SHP77 treated with DMSO at 0.1 percent for 48 hours (cell line): ENCODE data around the gene TMEM132C.
A peak's percentile ranks its signal among the peaks of the same experiment; 100 is the strongest.

Source experiments
- DNase-seq: peaks from one replicate; lab custom pipeline; 2025; lab: John Stamatoyannopoulos, UW

Gene TMEM132C

DNA sequence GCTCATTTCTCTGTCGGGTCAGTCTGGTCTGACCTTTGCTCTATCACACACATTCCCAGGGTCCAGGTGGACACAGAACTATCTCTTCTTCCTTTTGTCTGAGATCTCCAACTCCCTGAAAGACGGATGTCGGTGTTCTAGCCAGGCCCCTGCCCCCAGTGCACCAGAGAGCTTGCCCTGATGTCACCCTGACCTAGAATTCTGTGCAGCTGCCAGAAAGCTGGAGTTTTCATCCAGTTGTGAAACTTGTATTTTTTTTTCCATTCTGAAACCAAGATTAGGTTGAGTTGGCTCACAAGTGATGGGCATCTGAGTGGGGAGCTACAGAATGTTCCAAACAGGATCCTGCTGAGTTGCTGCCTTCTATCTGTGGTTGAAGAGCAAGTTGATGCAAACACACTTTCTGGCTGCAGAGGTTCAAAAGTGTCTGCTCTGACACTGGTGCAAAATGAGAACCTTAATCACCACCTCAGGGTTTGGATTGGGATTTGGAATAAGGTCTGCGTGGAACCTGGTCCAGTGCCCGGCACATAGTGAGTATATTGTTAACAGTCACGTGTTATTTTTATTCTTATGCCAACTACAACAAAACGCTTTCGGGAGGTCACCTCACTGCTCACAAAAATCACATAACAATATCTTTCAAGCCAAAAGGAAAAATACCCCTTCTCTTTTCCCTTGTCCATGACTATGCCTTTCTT, 345.3 kb downstream of the TMEM132C start:
- DNase-seq: no peak

DNA sequence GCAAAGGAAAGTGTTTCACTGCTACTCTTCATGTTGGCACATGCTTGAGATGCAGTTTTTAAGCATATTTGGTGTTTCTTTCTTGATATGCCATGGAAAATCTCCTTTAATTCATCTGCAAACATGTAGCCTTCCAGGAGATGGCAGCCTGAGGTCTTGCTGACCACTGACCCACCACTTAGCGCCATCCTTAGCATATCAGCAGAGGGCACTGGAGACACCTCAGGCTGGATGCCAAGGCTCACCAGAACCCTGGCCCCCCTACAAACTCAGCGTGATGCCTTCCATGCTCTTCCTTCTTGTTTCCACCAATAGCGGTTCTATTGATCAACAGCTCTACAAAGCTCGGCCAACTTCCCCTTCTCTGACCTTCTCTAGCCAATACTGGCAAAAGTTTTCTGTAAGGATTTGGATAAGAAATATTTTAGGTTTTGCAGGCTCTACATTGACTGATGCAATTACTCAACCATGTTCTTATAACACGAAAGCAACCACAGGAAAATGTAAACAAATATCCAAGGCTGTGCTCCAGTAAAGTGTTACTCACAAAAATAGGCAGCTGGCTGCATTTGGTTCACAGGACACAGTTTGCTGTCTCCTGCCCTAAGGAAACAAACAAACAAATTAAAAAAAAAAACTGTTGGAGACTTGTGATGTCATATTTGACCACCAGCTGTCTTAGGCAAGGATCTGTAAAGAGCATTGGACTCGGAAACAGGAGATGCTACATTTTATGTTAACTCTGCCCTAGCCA, 347.0 kb downstream of the TMEM132C start:
- DNase-seq: no peak

DNA sequence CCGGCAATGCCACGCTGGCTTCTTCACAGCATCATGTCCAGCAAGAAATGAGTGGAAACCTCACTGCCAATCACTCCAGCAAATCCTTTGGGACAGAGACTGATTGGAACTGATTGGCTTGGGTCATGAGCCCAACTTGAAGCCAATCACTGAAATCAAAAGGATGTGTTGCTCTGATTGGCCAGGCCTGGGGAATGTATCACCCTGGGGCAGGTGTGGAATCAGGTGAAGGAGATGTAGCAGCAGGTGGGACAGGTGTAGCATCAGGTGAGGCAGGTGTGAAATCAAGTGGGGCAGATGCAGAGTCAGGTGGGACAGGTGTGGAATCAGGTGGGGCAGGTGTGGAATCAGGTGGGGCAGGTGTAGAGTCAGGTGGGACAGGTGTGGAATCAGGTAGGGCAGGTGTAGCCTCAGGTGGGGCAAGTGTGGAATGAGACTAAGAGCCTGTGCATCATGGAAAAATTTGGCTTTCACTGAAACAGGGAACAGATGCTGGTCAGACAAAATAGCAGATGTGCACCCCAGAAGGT, 350.4 kb downstream of the TMEM132C start:
- no peak for DNase-seq

DNA sequence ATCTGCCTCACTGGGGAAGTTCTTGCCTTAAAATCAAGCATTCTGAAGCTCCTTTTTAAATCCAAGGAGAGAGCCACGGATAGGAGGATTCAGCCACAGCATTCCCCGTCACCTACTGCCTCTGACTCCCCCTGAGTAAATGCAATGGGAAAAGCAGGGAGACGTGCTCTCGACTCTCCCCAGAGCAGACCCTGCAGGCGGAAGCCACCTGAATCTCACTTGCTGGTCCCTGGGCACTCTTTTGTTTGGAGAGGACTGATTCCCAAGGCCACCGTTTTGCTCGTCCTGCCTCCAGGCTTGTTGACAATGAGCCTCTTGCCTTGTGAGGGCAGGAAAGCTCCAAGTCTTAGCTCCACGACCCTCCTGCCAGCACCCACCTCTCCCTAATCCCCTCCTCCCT, 352.3 kb downstream of the TMEM132C start:
- no peak for DNase-seq

DNA sequence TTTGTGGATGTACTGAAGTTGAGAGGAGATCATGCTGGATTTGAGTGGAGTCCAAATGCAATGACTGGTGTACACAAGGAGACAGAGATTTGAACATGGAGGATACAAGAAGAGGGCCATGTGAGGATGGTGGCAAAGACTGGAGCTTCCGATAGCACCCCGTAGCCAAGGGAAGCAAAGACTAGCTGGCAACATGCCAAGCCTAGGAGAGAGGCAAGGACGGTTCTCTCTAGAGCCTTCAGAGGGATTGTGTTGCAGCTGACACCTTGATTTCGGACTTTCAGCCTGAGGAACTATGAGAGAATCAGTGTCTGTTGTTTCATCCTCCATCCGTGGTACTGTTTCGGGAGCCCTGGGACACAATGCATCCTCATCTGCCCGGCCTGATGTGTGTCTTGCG, 354.3 kb downstream of the TMEM132C start:
- no peak for DNase-seq

DNA sequence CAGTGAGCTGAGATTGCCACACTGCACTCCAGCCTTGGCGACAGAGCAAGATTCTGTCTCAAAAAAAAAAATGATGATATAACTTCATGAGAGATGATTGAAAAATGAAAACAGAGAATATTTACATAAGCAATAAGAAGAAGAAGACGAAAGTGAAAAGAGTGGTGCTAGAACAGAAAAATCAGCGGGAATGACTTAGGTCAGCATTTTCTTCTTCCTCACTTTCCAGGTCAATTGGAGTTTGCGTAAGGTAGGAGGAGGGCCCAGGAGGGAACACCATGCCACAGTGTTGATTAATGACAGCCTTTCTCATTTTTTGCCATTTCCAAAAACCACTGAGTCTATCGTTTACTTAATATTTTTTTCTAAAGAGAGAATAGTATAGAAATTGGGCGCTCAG, 356.8 kb downstream of the TMEM132C start:
- DNase-seq: no peak

DNA sequence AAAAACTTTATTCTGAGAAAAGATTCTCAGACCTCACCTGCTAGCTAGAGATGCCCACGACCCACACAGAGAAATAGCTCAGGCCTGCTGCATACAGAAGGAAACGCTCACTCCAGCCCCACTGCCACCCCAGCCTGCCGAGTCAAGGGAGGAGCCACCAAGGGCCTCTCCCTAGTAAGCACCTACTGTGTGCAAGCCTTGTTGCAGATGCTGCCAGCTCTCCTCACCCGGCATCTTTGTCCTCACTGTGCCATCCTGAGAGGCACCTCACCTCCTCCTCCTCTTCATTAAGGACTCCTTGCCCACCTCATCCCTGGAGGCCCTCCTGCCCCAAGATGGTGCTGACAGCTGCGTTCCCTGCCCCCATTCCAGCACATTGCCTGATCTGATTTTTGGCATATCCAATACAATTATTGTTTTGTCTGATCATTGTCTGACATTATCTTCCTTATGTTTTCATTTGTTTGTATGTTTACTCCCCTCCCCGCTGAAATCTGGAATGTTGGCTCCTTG, 359.9 kb downstream of the TMEM132C start:
- DNase-seq: no peak

DNA sequence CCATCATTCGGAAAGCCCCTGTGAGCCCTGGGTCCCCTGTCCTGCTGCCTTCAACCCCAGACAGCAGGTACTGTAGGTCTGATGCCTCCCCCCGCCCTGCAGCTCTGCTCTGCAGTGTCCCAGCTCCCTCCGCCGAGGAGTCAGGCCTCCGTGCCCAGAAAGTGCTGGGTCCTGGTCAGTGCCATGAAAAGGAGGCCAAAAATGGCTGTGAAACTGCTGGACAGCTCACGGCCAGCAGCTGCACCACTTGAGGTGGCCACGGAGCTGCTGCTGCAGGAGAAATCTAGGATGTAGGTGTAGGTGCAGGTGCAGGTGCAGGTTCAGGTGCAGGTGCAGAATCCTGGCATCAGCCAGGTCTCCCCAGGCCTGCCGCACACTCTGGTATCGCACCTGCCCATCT, 360.7 kb downstream of the TMEM132C start:
- DNase-seq: no peak

DNA sequence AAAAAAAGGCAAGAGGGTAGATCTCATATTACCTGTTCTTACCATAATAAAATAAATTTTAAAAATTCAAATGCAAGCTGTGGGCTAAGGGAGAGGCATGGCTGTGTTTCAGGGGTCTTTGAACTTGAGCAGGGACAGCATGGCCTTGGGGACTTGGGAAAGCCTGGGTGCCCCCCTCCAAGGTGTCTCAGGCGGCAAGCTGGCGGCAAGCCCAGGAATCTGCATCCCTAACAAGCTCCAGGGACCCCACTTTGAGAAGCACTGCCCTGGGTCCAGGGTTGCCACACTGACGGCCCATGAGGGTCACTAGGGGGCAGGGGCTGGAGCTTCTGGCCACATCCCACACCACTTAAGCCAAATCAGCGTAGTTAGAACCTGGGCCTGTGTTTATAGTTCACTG, 363.0 kb downstream of the TMEM132C start:
- DNase-seq: no peak

DNA sequence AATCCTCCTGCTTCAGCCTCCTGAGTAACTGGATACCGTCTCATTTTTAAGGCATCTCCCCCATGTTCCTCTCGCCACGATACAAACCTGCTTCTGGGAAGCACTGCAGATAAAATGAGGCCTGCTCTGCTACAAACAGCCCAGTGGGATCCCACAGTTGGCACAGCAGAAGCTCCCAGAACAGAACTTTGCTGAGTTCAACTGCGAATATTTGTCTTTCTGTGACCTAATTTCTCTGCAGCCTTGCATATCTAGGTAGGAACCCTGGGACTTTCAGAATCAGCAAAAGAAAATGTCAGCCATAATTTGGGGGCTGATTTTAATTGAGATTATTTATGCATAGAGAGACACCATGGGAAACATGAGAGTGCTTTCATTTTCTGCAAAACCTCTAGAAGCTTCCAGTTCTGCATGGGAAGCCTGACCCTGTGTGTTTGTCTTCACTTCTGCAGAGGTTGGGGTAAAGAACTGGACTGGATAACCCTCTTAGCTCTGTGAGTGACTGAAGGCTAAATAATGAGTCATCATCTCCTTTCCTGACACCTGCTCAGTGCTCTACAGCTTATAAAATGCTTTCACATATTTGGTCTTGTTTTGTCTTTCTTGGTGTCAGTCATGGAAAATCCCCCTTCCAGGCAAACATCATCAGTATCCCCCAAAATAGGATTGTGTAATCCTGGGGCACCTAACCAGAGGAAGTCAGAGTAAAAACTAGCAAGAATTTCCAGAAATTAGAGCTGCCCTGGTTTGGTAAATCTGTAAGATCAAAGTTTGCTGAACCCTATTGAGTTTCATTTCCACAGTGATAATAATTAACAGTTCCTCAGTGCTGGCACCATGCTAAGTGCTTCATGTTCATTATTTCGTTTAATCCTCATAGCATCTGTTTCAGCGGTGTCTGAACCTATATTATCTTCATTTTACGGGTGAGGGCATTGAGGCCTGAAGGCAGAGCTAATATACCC, 371.0 kb downstream of the TMEM132C start:
- DNase-seq: no peak

DNA sequence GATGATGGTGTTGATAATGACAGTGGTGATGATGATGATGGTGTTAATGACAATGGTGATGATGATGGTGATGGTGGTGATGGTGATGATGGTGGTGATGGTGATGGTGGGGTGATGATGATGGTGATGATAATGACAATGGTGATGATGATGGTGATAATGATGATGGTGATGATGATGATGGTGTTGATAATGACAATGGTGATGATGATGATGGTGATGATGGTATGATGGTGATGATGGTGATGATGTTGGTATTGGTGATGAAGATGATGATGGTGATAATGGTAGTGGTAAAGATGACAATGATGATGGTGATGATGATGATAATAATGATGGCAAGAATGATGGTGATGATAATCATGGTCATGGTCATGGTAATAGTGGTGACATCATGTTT, 372.1 kb downstream of the TMEM132C start:
- DNase-seq: no peak

DNA sequence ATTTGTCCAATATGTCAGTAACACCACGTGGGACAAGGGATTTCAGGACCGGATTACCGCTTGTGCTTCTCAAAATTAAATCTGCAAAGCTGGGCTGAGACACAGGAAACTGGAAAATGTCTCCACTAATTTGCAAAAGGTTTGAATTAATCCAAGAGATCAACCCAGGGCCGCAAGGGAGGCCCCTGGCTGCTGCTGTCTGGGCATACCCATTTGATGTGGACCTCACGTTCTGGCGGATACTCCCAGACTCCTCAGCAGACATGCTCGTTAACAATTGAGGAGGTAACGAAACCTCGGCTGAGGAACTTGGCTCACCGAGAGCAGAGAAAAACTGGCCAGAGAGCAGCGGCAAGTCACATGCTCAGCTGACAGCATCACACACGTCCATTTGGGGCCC, 376.2 kb downstream of the TMEM132C start:
- DNase-seq: no peak

DNA sequence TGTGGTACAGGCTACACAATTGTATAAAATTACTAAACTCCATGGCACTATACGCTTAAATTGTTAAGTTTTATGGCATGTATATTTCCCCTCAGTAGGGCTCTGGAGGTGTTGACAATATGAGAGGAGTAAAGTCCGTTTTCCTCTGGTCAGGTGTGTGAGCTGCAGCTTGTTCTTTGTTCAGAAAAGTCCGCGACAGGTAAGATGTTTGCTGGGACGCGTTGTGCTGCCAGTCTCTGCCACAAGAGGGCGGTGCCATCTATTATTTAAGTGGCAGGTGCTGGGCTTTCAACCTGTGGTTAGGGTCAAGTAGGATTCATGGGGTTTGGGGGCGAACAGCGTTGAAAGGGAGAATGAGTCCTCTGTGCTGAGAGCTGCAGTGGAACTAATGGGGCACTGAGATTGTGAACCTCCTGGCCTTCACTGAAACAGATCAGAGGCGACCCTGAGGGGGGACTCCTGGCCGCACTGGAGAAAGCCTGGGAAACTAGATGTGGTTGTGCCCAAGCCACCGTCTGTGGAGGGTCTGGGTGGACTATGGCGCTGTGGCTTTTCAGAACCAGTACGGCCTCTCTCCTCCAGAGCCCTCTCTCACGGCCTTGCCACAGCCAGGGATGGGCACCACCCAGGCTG, 377.8 kb downstream of the TMEM132C start:
- peak; percentile 13 for DNase-seq

DNA sequence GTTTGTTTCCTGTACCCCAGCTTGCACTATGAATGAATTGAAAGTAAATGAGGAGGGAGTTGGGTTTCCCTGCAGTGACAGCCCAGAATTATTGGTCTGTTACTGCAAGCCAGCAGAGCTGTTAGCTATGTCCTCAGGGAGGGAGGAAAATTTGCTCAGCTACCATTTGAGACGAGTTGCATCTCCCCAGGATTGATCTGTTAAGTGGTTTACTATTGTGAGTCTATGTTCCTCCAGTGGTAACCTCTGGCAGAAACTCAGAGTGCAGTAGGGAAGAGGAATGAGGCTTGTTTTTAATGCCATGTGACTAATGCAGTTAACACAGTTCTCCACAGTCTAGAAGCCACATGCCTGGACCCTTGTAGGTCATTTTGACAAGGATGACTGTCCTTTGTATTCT, 382.9 kb downstream of the TMEM132C start:
- no peak for DNase-seq

DNA sequence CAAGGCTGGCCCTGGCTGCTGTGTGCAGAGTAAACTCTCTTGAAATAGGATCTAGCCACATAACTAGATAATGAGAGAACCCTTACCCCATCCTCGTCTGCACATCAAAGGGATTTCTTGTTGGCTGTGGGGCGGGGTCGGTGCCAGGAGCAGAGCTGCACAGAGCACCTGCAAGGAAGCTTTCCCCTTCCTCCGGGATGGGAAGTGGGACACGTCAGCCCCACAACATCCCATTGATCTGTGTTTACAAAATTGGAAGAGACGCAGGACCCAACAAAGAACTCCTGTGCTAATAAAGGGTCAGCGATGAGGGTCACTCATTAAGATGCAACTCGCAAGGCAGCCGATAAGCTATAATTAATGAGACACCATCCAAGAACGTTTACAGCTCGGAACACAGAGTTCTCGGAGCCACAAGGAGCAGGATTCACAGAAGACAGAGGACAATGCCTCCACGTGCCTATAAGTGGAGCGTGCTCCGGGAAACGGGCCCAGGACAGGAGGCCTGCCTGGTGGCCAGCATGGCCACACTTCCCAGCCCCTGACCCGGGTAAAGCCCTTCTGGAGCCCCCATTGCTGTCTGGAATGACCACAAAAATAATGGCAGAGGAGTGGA, 385.3 kb downstream of the TMEM132C start:
- DNase-seq: no peak

DNA sequence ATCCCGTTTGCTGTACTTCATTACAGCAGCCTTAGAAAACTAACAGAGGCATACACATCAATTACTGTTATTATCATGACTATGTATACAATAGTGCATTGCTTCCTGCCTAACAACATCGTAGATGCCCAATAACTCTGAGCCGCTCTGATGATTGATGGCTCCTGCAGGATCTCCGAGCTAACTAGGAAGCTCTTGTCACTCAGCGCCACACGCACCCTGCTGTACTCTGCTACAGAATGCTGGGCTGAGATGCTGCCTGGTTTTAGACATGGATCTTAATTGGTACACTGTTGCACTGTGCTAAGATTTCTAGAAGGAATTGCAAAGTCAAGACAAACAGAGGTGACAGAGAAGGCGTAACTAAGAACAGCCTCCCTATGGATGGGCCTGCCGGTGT, 387.5 kb downstream of the TMEM132C start:
- DNase-seq: no peak

DNA sequence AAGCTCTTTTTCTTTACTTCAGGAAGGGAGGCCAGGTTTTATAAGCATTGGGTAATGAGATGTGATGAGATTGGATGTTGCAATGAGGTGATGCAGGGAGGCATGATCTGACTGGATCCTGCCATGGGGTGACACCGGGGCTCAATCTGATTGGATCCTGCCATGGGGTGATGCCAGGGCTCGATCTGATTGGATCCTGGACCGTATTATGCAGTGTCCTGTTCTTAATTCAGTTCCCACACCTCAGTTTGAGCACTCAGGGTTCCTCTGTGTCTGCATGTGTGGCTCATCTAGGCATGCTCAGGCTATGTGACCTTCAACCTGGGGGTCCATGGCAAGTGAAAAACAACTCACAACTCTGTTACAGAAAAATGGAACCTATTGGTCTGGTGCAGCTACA, 390.4 kb downstream of the TMEM132C start:
- DNase-seq: no peak

DNA sequence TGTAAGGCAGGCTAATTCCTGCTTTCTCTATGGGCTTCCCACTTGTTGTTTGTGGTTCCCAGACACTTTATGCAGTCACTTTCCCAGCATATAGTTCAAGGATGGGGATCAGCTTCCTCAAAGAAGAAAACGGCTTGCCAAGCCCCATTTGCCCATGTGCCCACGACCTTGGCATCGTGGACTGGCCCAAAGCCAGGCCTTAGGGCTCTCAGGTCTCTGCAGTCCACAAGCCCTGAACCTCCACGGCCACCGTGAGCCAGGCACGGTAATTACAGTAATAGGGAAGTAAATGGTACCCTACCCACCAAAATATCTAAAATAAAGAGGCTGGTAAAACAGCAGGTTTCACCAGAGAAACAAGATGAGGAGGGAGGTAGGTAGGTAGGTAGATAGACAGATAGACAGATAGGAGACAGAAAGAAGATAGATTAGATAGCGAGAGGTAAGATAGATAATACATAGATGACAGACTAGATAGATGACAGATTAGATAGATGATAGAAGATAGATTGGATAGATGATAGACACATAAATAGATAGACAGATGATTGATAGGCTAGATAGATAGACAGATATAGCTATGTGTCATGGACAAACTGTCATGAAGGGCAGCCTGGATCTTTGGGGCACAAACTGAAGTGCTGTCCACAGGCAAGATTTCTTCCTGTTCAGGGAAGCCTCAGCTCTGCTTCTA, 393.7 kb downstream of the TMEM132C start:
- no peak for DNase-seq

DNA sequence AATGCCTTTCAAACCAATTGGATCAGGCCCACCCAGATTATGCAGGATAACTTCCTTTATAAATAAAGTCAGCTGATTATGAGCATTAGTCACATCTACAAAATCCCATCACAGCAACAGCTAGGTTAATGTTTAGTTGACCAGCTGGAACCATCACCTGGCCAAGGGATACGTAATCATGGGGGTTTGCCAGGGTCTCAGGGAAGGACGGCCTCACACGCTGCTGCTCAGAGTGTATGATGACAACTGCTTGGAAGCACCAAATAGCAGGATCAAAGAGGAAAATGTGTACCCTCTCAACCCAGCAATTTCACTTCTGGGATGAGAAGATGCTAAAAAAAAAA, 394.2 kb downstream of the TMEM132C start:
- DNase-seq: peak; percentile 15

DNA sequence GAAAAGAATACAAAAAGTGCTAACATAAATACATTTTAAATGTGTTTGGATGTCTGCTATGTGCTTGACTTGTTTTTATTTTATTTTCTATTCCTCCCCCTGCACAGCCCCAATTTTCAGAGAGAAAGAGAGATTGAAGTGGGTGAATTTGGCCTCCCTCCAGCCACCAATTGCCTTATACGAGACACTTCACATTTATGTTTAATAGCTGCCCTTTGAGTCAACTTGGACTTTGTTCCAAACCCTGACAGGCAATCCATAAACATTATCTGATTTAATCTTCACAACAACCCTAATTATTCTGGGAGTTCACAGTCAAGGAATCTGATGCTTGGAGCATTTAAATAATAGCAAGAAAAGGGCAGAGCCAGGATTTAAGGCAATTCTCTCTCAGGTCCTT, 395.1 kb downstream of the TMEM132C start:
- DNase-seq: no peak

DNA sequence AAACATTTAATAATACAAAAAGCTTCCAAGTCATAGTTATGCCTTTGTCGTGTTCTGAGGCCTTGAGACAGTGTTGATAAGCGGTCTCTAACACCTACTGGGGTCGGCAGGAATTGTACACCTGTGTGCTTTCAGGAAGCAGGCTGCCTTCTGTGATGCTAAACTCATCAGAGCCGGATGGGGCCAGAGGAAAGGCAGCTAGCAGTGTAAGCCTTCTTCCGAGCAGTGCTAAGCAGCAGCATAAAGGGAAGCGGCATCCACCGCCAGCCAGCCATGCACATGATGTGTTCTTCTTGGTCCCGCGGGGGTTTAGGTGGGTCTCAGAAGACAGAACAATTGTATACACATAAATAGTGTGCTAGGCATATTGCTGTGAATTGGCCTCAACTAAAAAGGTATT, 397.5 kb downstream of the TMEM132C start:
- no peak for DNase-seq
